GM12864 (cell line): ENCODE results near the gene RER1.

ENCODE experiments used
- DNase-seq: peaks from one replicate; pipeline ENCODE4 v3.0.0-alpha.2; 2011; ENCODE audit warnings: low read depth
- H3K4me3 ChIP-seq: 2 replicates; pipeline ENCODE4 v1.5.1; 2011; ENCODE audit warnings: mild to moderate bottlenecking, low read depth, low read length, control low read depth
- CTCF ChIP-seq: IDR thresholded peaks from 2 replicates; pipeline ENCODE4 v1.5.1; 2011; ENCODE audit warnings: low read depth, mild to moderate bottlenecking, moderate library complexity, low read length, control low read depth, inconsistent platforms; ENCODE audit errors: missing control alignments

Gene RER1

GRCh38 chr1:2345297-2346075 lies 46.2 kb upstream of the RER1 start:
- DNase-seq, result no peak
- TF ChIP-seq CTCF, result no peak
- H3K4me3 ChIP-seq, result no peak overlapping the region

- H3K4me3 ChIP-seq, result no peak overlapping the region
- no peak for TF ChIP-seq CTCF
- no peak for DNase-seq
These were observed 44.8 kb upstream of the RER1 start for GRCh38 chr1:2346691-2347408.

- no peak for TF ChIP-seq CTCF
- no peak for DNase-seq
- no peak overlapping the region for H3K4me3 ChIP-seq
These were observed 44.2 kb upstream of the RER1 start for GRCh38 chr1:2347409-2347785.

GRCh38 chr1:2347896-2348295 lies 43.7 kb upstream of the RER1 start:
- no peak overlapping the region for H3K4me3 ChIP-seq
- TF ChIP-seq CTCF, result no peak
- DNase-seq, result no peak

GRCh38 chr1:2348346-2349325 lies 43.0 kb upstream of the RER1 start:
- no peak overlapping the region for H3K4me3 ChIP-seq
- DNase-seq, result no peak
- no peak for TF ChIP-seq CTCF

- DNase-seq, result no peak
- H3K4me3 ChIP-seq, result no peak overlapping the region
- TF ChIP-seq CTCF, result no peak
These were observed 41.8 kb upstream of the RER1 start for GRCh38 chr1:2349806-2350205.
